Activated CD4-positive, alpha-beta T cell treated with anti-CD3 and anti-CD28 coated beads, Interleukin-2, Interleukin-6, amounts not matched to agents 100 ng/mL and 50 ng/mL, durations not matched to agents 16 hours and 8 hours (primary cell): ENCODE data around the gene ZNF821.
"Not testable (repeated sequence)": the region's sequence is repeated elsewhere in the genome, so short reads cannot be mapped to it uniquely, and the experiment has no call there.

Experiments used
- DNase-seq: peaks from one replicate; pipeline ENCODE4 v3.0.0-alpha.2; 2020

ZNF821 gene

DNA sequence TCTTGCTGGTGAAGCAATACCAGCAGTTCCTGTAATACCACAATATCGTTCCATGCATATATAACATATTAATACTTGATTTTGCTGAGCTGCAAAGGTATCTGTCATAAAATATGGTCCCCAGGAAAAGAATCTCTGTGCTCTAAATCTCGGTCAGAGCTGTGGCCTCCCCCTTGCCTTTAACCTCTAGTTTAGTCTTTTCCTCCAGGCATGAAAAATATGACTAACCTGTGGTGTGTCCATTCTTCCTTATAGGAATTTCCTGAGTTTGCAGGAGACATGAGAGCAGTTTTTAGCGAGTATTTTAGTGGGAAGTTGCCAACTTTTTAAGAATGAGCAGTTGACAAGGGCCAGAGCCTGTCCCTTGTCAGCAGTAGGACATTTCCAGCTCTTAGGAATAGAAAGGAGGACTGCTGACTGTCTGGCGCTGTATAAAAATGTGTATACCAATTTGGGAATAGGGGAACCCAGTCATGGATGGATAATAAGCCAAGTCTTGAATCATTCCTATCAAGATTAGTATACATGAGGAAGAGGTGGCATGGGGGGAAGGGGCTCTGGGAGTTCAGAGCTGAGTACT, 29.5 kb downstream of the ZNF821 start:
- DNase-seq = no peak

DNA sequence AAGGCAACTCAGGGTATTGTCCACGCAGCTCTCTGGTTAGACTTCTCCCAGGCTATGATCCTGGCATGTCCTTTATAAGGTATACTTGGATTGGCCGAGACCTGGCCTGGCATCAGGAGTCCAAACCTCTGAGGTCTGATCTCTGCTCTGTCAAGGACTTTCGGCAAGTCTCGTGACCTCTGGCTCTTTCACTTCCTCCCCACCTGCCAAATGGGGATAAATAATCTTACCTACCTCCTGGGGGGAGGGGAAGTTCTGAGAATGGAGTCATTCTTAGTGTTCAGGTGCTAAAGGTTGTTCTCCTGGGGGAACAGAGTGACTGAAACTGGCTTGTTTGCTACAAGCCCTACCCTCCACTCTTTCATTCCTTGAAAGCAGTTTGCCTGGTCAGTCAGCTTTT, 30.6 kb downstream of the ZNF821 start:
- peak; percentile 18 for DNase-seq

DNA sequence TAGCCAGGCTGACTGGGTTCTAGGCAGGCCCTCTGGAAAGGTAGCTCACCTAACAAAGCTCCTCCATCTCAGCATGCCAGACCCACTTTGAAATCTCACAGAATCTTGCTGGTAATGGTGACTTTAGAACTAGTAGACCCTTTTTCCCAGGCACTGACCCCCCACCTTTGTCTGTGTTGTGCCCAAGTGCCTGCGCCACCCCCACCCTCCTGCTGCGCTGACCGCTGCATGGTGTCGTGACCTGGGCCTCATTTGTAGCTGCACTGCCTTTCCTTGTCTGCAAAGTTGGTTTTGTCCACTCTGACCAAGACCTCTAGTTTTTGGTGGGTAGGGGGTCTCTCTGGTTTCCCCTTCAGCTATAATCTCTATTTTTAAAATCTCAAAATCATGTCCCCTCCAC, 31.4 kb downstream of the ZNF821 start:
- no peak for DNase-seq

DNA sequence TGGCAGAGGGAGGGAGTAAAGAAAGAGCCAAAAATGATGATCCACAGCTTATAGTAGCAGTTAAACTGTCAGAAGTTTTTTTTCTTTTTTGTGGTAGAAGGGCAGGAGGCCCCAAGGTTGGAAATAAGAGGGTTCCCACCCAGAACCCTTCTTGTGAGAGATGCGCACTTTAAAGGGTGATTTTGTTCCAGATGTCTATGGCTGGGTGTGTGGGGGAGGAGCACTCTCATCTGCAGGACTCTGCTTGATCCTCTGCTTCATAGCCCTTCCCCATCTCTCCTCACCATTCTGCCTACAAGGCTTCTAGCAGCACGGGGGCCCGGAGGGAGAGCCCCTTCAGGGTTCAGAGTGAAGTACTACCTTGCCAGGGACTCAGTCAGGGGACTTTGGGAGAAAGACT, 31.8 kb downstream of the ZNF821 start:
- no peak for DNase-seq

DNA sequence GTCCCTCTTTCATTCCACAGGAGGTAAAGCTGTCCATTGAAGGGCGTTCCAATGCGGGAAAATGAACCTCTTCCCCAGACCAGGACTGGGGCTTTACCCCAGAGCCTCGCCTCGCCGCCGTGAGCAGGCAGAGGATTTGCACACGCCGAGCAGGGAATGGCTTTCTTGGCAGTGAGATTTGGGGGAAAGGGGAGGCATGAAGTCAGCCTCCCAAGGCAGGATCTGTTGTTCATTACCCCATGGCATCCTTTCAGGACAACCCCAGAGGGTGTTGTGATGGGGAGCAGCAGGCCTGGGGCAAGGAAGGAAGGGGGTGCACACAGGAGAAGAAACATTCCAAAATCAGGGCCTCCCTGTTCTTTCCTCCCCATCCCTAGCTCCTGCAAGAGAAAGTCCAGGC, 32.2 kb downstream of the ZNF821 start:
- no peak for DNase-seq

DNA sequence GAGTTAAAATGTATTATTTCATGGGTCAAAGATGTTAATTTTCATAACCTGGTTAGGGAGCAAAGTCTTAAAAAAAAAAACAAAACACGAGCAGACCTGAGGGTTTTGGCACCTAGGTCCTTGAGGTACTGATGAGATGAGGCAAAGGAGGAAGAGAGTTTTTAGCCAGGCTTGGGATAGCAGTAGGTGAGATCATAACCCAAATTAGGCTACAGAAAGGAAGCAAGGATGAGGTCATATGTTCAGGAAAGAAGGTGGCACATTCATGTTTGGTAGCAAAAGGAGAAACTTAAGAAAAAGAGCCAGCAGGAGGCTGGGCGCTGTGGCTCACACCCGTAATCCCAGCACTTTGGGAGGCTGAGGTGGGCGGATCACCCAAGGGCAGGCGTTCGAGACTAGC, 35.4 kb downstream of the ZNF821 start:
- no peak for DNase-seq

DNA sequence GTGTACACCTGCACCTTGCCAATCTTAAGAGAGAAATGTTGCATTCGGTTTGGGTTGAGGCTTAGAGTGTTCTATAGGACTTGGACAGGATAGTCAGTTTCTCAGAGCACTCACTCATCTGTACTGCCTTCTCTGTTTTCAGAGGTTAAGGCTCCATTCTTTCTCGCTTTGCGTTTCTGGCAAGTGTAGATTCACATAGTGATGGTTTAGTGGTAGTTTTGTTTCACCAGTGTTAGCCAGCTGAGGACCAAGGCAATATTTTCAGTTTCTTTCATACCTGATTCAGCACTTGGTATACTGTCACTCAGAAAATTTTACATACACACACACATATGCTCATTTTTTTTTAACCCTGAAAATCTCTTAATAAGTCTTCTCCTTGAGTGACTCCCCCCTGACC, 36.9 kb downstream of the ZNF821 start:
- DNase-seq = no peak

DNA sequence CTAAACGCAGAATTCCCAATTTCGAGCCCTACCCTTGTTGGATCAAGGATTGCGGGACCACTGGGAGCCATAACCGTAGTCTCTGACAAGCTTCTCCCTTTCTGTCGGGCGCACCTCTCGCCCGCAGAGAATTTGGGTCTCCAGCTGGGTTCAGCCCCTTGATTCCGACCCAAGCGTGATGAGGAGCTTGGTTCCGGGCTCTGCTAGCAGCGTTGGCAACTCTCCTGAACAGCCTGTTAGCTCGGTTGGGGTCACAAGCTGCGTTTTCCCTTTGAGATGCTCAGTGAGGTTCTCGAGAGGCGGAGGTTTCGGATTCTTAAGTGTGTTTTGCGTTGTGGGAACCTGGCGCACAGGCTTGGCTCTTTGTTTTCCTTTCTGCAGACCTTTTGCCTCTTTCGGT, 37.6 kb downstream of the ZNF821 start:
- DNase-seq = peak; percentile 21

DNA sequence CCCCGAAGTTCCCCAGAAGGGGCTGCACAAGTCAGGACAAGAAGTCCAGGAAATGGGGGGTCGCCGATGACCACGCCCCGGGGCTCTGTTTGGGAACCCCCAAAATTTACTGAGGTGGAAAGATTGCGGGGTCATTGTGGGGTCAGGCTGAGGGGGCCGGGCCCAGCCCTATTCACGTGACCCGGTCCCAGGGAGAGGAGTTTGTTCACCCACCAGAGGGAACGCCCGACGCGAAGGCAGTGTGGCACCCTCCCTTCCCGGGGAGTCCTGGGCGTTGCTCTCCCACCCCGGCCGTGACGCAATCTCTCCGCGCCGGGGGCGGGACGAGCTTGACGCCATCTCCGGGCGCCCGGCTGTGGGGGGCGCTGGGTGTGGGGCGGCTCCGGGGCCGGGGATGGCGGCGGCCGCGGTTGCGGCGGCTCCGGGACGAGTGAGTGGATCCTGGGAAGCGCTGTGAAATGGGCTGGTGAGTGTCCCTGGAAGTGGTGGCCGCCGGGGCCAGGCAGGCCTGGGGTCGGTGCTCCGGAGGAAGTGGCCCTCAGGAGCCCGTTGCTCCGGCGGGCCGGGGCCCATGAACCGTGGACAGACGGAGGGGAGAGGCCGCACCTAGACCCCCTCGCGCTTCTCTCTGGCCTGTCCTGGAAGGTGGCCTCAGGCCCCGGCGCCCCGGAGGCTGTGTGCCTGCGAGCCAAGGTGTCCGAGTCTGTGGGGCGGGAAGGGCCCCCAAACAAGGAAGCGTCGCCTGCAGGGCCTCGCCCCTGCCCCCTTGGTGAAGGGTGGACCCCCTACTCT, 38.1 kb downstream of the ZNF821 start, which contains the start of gene ATXN1L:
Gene ATXN1L (plus strand): TSS at position 338 of the 792 bp plus-strand sequence. CDS start 3,765 bp downstream, outside the sequence.
- peak; percentile 96 for DNase-seq

DNA sequence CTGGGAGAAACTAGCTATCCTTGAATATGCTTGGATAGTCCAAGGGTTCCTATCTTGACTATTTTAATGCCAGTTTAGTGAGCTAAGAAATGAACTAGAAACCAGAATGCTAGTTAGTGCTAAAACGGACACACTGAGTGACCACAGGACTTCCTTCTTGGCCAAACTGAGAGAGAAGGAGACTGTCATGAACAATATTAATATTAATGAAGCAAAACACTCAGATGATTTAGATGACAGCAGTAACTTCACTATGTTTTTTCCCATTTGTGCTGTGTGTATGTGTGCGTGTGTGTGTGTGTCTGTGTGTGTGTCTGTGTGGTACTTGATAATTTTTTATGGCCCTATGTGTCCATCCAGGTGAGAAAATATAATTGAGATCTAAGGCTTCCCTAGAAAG, 40.4 kb downstream of the ZNF821 start:
- DNase-seq = no peak

DNA sequence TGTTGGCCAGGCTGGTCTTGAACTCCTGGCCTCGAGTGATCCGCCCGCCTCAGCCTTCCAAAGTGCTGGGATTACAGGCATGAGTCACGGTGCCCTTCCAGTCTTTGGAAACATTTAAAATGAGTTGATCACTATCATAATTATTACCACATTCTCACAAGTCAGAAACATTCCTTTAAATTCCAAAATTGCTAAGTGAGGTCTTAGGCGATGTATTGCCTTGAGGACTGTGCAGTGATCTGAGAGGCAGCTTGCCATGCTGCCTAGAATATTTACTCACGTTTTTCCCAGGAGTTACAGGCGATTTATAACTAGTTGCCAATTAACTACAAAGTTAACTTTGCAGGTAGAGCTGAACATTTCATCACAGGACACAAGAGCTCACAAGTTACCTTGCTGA, 43.9 kb downstream of the ZNF821 start:
- DNase-seq = no peak

DNA sequence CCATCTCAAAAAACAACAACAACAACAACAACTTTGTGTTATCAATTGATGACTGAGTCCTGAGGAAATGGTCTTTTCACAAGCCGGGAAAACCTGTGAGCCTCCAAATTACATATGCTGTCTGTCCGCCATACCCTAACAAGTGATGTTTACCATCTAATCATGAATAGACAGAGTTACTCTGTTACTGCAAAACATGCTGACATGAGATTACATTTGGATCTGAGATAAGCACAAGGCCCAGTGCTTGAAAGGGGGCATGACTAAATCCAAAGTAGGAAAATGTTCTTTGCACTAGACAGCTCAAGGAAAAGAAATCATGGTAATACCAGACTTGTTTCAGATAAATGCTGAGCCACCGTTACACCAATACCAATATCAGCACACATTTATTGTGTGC, 46.8 kb downstream of the ZNF821 start:
- DNase-seq = no peak

DNA sequence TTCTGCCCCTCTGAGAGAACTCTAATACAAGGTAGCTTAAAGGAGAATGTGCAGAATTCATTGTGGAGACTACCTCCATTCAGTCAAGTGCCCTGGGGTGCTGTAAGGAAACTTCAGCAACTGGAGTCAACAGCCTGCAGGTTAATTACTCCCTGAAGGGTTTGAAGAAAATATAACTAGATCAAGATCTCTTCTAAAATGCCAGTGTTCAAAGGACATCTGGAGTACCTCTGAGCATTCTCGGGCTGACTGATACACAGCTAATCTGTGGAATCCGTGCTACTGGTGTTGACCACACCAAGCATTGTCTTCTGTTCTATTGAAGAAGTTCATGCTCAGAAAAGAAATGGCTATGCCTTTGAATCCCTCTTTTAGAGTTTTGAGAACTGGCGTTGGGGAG, 49.7 kb downstream of the ZNF821 start:
- no peak for DNase-seq

DNA sequence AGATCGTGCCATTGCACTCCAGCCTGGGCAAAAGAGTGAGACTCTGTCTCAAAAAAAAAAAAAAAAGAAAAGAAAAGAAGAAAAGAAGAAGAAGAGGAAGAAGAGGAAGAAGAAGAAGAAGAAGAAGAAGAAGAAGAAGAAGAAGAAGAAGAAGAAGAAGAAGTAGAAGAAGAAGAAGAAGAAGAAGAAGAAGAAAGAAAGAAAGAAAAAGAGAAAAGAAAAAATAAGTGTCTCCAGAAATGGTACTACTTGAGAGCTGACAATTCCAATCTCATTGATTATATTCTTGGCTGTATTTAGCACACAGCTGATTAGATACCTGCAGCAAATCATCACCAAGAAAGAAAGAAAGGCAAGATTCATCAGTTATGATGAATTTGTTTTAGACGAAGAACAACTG, 51.9 kb downstream of the ZNF821 start:
- not testable (repeated sequence) for DNase-seq

DNA sequence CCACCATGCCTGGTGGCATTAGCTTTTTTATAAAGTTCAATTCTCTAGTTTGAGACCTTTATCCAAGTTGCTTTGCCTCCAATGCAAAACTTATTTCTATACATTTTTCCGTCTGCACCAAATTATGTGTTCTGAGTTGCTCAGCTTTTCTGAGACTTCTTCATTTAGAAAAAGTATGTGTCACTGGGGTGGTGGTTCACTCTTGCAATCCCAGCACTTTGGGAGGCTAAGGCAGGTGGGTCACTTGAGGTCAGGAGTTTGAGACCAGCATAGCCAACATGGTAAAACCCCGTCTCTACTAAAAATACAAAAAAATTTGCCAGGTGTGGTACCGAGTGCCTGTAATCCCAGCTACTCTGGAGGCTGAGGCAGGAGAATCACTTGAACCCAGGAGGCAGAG, 52.3 kb downstream of the ZNF821 start:
- not testable (repeated sequence) for DNase-seq

DNA sequence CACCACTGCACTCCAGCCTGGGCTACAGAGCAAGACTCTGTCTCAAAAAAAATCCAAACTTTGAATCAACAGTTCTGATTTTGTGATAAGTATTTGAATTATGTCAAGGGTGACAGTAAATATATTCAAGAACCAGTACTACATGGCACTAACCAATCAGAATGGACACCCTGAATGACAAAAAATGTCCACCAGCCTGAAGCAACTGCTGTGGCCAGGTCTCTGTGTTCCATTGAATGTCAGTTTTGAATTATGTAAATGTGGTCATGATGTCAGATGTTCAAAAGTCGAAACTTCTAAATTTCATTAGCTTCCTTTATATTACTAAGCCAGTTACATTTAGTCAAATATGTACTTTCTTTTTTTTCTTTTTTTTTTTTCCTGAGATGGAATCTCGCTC, 53.6 kb downstream of the ZNF821 start:
- DNase-seq = no peak

DNA sequence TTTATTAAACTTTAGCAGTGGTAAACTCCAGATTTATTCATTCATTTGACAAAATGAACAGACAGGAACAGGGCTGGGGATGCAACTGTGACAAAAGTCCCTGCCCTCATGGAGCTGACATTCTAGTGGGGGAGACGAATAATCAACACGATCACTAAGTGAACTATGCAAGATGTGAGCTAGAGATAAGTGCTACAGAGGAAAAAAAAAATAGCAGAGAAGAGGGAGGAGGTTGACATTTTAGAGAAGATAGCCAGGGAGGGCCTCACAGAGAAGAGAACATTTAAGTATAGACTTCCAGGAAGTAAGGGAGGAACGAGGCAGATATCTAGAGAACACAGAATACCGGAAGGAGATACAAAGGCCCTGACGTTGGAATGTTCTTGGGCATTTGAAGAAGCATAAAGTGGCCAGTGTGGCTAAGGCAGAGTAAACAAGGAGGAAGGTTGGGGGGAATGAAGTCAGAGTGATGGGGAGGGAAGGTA, 57.4 kb downstream of the ZNF821 start:
- DNase-seq = no peak

DNA sequence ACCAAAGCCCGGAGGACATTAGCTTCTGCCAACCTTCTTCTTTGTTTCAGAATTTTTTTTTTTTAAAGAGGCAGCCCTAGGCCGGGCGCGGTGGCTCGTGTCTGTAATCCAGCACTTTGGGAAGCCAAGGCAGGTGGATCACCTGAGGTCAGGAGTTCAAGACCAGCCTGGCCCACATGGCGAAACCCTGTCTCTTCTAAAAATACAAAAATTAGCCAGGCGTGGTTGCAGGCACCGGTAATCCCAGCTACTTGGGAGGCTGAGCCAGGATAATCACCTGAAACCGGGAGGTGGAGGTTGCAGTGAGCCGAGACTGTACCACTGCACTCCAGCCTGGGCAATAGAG, 66.9 kb downstream of the ZNF821 start:
- not testable (repeated sequence) for DNase-seq

DNA sequence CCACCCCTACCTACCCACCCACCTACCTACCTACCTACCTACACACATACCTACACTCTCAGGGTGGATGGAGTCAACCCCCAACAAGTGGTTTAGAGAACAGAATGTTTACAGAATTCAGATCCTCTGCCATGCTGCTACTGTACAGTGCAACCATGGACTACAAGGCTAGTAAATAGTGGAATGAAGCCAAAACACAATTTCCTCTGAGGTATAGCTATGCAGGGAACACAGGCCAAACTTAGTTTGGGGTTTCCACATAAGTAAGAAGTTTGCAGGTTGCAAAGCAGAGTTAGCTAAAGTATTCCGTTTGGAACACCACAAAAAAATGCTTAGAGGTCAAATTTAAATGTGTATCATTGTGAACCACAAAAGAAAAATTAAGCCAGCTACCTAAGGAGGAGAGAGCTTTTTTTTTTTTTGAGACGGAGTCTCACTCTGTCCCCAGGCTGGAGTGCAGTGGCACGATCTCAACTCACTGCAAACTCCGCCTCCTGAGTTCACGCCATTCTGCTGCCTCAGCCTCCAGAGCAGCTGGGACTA, 72.7 kb downstream of the ZNF821 start:
- no peak for DNase-seq

DNA sequence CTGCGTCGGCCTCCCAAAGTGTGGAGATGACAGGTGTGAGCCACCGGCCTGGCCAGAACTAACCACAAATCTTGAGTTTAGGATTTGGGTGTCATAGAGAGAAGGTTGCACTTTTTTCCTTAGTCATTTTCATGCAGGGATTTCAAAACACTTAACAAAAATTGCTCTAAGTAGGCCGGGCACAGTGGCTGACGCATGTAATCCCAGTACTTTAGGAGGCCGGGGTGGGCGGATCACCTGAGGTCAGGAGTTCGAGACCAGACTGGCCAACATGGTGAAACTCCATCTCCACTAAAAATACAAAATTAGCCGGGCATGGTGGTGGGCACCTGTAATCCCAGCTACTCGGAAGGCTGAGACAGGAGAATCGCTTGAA, 73.8 kb downstream of the ZNF821 start:
- DNase-seq = not testable (repeated sequence)
